HG03280 (cell line): Measurements from ENCODE around the gene AQP6.

ENCODE experiments used
- ATAC-seq: cut with Tn5 transposase; IDR thresholded peaks from one replicate; pipeline ENCODE4 v1.9.1; 2021; ENCODE audit warnings: mild to moderate bottlenecking, moderate library complexity; ENCODE audit not compliant: unreplicated experiment

Gene AQP6

DNA sequence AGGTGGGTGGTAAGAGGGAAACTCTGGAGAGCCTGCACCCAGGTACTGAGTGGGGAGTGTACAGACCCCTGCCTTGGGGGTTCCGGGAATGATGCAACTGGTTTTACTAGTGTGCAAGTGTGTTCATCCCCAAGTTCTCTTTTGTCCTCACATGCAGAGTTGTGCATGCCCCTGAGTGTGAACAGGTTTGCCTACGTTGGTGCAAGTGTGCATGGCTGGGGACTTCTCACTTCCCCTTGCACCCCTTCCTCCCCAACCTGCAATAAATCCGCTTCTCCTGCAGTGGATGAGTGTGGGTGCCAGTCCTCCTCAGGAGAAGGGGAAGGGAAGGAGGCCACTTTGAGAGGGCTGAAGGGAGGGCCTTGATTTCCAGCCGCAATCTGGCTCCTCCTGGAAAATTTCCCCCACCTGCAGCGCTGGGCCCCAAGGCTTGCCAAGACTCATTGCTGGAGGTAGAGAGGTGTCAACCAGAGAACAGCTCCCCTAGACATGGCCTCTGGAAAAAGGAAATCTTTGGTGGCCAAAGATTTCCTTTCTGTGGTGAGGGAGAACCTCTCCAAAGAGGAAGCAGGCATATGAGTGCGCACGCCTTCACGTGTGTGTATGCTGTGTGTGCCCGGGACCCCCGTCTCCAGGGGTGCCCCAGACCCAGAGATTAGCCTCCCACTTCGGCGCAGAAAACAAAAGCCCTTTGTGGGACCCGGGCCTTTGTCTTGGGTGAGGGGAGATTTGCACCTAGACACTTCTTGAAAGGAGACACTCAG is 16.7 kb upstream of the AQP6 start:
- no peak for ATAC-seq

DNA sequence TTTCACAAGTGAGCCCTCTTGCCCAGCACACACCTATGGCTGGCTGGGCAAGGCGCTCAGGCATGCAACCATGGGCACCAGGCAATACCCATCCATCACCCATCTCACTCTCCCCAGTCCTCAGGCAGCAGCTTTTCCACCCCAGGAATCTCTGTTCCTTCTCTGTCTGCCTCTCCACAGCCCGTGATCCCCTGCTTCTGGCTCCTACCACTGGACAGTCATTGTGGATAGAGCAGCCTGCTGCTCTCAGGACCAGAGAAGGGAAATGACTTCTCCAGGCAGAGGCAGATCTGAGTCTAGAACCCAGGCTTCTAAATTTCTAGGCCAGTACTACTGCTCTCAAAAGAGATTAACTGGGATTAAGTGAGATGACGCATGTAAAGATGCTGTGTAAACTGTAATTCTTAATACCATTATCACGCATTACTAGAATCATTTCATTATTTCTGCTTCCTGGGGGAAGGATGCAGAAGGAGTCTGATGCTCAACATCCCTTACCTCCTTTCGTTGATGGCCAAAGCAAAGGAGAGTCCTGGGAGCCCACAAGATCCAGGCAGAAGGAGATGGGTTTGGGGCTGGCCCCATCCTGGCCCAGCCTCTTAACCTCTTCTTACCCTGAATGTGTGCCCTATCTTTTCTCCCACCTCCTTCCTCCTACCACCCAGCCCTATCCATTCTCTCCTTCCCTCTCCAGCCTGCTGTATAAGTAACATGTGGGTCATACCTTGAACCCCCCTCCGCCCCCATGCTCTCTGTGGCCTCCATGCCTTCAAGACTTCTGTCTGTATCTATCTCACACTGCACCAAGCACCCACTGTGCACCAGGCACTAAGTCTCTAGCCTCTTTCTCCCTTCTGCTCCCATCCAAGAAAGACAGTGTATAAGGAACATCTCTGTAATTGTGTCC is 15.8 kb upstream of the AQP6 start:
- no peak for ATAC-seq

DNA sequence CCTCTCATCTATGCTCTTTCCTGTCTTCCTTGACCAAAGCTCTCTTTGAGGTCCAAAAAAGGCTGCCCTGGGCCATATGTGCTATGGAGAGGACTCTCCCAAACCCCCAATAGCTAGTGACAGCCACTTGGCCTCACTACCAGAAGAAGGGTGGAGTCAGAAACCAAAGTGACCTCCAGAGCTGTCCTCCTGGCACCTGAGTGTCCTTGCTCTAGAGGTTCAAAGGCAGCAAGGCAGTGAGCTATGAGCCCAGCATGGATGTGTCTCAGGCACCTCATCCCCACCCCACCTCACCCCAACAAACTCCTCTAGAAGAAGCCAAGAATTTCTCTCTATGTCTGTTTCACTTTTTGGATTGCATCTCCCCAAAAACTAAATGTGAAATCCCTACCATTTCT is 15.2 kb upstream of the AQP6 start:
- ATAC-seq: no peak

DNA sequence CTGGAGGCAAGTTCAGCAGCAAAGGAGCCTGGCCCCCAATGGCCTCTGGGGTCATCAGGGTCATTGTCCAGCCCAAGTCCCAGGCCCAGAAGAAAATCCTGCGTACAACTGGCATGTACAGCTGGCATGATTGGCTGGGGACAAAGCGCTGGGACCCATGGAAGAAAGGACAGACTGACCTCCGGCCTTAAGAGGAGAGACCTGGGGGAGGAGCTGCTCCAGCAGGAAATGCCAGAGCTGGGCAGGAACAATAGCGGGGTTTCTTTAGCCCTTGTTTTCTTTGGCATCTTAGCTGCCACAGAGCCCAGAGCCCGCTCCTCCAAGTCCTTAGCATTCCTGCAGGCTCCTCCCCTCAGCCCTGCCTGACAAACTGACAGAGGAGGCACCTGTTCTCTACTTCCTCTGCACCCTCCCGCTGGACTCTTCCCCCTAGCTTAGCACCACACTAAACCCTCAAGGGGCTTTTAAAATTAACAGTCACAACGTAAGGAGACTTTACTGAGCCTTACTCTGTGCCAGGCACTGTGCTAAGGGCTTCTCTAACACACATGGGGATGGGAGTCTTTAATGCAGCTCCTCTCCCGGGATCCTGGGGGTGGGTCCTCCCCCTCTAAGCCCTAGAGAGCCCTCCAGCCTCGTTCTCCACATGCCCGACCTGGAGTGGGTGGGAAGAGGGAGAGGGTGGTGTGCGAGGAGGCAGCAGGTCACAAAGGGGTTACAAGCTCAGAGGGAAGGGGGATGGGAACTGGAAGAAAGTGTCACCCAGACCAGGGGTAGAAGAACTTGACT is 12.9 kb upstream of the AQP6 start:
- ATAC-seq: no peak

DNA sequence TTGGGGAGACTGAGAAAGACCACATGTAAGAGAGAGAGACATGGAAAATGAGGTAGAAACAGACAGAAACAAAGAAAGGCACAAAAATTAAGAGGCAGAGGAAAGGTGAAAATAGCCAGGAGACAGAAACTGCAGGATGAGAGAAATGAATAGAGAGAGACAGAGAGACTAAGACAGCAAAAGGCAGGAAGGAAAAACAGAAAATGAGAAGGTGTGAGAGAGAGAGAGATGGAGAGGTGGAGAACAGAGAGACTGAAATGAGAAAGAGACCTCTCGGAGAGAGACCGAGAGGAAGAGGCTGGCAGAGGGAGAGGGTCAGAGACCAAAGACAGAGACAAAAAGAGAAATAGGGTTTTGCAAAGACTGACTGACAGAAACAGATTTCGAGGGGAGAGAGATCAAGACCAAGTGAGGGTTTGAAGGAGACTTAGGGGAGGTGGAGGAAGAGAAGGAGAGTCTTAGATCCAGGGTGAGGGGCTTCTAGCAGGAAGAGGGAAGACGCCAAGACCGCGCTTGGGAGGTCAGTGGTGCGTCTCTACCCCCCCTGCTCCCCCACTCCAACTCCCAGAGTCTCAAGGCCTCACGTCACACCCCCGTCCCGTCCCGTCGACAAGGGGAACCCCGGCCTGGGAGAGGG is 12.2 kb upstream of the AQP6 start:
- ATAC-seq: no peak

DNA sequence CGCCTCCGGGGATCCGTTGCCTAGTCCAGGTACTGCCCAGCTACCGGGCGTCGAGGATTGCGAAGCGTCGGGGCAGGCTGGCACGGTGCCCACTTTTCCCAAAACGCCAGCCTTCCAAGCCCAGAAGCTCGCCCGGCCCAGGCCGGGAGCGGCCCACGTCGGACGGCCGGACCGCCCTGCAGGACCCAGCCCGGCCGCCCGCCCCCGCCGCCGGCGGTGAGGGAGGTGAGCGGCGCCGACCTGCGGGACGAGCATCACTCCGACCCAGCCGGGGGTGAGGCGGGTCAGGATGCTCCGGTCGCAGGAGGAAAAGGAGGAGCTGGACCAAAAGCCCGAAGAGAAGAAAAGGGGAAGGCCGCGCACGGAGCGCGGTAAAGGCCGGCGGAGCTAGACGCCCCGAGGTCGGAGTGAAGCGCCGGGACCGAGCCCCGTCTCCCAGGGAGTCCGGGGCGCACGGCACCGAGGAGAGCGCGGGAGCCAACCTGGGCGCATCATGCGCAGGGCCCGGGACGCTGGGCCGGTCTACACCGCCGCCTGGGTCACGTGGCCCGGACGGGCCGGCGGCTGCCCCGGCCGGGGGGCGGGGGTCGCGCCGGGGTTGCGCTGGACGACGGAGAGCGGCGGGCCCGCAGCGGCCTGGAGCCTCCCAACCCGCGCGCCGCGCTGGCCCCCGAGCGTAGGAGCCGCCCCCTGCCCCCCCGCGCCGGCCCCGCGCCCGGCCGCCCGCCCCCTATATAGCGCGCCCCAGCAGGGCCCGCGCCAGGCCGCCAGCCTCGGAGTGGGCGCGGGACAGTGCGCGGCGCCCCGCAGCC is 11.4 kb upstream of the AQP6 start, which contains the start of gene AQP5:
Gene AQP5, plus strand, starts transcription at position 762 of the 812 bp plus-strand sequence. CDS start 146 bp downstream, outside the sequence.
- ATAC-seq: no peak

DNA sequence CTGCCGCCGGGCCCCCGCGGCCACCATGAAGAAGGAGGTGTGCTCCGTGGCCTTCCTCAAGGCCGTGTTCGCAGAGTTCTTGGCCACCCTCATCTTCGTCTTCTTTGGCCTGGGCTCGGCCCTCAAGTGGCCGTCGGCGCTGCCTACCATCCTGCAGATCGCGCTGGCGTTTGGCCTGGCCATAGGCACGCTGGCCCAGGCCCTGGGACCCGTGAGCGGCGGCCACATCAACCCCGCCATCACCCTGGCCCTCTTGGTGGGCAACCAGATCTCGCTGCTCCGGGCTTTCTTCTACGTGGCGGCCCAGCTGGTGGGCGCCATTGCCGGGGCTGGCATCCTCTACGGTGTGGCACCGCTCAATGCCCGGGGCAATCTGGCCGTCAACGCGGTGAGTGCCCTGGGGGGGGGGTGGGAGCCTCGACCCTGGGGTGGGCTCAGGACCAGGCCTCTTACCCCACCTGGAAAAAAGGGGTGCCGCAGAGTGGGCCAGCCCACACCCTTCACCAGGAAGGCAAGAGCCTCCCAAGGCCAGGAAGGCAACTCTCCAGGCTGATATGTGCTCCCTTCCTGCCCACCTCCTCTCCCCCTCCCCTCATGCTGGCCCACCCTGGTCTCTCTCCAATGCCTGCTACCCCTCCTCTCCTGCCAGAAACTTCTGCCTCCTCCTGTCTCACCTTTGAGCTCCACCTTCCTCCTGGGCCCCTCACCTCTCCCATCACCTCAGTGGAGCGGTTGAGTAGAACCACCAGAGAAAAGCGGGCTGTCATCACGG is 10.6 kb upstream of the AQP6 start:
- ATAC-seq: no peak

DNA sequence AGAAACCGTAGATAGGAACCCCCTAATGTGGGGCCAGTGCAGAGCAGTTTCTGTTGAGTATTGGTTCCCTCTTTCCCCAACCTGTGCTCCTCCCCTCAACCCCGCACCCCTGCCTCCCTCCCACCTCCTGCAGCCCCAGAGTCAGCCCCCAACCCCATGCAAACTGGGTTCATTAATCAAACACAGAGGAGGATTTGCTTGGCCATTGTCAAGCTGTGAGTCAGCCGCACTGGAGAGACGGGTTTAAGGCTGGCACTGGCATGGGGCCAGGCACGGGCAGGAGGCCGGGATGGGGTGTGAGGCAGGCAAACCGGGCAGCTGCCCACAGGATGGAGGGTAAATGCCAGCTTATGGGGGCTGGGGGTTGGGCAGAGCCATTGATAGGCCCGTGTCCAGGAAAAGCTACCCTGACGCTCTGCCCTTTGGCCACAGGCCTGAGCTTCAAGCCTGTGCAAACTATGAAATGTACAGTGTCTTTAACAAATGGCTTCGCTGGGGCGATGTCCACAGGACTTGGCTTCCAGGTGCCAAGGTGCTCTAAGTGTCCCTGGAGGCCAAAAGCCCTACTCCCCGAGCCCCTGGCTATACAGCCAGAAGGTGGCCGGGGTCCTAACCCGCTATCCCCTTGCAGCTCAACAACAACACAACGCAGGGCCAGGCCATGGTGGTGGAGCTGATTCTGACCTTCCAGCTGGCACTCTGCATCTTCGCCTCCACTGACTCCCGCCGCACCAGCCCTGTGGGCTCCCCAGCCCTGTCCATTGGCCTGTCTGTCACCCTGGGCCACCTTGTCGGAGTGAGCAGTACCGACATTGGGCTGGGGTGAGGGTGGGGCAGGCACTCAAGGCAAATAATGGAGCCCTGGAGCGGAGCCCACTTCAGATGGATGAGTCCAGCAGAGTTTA is 9.6 kb upstream of the AQP6 start:
- no peak for ATAC-seq

DNA sequence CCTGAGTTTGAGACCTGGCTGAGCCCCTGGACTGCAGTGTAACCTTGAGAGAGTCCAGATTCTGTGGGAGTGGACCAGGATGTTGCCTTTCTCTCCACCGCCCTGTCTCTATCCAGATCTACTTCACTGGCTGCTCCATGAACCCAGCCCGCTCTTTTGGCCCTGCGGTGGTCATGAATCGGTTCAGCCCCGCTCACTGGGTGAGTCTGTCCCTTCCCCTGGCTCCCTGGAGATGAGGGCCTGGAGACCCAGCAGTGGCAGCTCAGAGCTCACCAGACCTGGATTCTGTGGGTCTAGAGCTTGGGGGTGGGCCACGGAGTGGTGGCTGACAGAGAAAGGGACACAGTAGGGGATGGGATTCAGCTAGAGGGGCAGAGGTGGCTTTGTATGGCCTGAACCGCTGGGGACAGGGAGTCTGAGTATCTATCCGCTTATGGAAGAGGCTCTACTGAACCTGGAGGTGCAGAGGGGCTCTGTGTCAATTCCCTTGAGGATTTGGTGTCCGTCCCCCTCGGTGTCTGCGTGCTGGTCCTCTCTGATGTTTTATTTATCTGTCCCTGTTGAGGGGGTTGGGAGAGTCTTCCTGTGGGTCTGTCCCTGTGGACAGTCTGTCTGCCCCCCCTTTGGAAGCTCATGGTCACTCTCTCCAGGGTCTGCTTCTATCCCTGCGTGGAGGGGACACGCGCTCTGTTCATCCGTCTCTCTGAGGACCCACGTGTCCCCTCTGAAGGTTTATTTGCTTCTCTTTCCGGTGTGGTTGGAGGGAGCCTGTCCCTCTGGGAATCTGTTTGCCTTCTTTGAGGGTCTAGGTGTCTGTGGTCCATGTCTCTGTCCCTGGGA is 8.6 kb upstream of the AQP6 start:
- no peak for ATAC-seq

DNA sequence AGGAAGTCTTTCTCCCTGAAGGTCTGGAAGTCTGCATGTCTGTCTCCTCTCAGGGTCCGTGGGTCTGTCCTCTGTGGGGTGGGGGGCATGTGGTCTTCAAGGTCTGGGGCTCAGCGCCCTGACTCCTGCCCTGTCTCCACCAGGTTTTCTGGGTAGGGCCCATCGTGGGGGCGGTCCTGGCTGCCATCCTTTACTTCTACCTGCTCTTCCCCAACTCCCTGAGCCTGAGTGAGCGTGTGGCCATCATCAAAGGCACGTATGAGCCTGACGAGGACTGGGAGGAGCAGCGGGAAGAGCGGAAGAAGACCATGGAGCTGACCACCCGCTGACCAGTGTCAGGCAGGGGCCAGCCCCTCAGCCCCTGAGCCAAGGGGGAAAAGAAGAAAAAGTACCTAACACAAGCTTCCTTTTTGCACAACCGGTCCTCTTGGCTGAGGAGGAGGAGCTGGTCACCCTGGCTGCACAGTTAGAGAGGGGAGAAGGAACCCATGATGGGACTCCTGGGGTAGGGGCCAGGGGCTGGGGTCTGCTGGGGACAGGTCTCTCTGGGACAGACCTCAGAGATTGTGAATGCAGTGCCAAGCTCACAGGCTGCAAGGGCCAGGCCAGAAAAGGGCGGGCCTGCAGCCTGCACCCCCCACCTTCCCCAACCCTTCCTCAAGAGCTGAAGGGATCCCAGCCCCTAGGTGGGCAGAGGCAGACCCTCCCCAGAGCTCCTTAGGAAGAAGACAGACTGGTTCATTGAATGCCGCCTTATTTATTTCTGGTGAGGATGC is 7.7 kb upstream of the AQP6 start:
- ATAC-seq: no peak

DNA sequence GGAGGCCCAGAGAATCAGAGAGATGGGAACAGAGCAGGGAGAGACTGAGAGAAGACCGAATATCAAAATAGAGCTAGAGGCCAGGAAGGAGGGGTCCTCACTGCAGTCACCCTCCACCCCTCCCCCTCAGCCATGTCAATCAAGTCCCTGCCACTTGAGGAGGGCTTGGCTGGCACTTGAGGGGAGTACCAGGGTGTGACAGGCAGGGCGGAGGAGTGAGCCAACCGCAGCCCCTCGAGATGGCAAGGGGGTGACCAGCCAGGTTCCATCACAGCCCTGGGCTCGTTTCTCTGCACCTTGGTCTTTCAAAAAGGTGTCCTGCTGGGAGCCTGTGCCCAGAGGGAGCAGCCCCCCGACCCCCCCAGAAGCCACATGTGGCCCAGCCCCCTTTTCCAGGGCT is 6.9 kb upstream of the AQP6 start:
- no peak for ATAC-seq

DNA sequence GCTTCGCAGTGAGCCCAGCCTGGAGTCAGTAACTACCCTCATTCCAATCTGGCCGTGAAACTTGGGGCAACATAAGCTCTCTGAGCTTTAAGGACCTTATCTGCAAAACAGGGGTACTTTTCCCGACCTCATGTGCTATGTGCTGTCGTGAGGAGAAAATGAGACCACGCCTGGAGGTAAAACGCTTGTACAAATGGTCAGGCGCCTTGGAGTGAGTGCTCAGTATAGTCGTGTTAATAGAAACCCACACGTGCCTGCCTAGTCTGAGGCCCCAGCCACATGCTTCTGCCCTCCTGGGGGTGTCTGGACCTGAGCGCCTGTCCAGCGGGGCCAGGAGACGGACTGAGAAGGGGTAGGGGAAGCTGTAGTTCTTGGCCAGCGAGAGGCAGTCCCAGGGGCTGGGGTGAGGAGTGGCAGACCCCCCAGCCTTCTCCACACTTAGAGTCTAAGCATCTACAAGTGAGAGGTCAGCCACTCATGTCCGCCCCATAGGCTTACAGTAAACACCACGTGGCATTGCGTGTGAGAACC is 6.2 kb upstream of the AQP6 start:
- no peak for ATAC-seq

DNA sequence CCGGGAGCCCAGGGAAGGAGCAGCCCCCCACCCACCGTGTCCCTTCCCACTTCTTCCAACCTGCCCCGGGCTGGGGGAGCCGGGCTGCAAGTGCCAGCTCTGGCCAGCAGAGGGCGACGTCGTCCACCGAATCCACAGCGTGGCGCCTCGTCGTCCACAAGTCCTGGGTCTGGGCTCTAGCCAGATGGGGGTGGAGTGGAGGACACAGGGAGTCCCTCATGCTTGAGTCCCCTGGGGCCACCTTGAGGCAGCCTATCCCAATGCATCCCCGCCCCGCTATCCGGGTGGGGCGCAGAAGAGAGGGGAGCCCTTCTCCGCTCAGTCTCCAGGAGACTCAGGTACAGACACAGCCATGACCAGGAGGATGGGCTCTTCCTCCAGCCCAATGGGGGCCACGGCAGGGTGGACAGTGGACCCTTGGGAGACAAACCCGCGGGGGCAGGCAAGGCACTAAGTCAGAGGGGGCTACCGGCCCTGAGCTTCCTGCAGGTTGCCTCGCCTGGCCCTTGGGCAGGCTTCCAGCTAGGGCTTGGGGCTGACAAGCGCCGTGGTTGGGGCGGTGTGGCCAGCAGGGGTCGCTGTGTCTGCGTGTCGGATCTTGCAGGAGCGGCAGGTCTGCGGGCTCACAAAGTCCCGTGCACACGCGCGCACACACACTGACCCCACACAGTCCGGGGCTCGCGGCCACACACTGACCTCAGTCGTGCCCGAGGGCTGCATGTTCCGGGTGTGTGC is 5.5 kb upstream of the AQP6 start:
- ATAC-seq: peak; percentile 68

DNA sequence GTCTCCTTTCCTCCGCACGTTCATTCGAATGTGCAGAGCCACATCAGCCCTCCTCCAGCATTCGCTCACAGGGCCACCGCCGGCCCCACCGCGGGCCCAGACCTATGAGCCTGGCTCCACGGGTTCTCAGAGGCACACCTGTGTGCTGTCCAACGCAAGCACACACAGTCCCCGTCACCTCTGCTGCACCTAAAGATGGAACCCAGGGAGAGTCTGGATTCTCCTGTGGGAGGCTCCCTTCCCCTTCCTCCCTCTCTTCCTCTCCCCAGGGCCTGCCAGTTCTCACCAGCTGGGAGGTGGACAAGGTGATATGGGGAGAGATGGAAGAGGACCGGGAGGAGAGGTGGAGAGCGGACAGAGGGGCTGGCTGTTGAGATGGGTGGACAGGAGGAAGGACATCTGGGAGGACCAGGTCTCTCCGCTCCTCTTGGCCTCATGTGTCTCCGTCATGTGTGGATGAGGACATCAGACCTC is 4.9 kb upstream of the AQP6 start:
- no peak for ATAC-seq

DNA sequence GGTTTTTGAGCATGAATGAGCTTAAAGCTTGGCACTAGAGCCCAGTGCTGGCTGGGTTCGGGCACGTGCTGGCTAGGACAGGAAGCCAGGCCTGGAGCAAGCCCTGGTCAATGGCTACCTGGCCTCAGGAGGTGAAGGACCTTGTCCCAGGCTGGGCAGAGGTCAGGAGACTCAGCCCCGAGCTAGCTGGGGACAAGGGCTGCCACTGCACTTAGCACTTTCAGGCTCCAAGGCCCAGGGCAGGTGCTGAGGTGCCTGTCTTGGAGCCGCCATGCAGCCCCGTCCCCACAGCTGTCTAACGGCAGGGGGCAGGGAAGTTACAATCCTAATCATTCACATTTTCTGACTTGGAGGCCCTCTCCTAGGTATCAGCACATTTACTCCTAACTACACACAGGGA is 4.3 kb upstream of the AQP6 start:
- no peak for ATAC-seq
